H9 (cell line): Measurements from ENCODE around the gene PTPRJ. TPM values are rescaled to one million over a fixed set of nuclear protein-coding genes. Genes with fewer than 3 reads are reported as not detected.

ENCODE experiments used
- DNase-seq: peaks from one replicate; pipeline ENCODE4 v3.0.0-alpha.2; 2017
- H2AFZ ChIP-seq: one replicate; pipeline ENCODE4 v1.6.1; 2013; ENCODE audit warnings: mild to moderate bottlenecking, low read length, control low read depth, moderate library complexity
- H2AK5ac ChIP-seq: 2 replicates; pipeline ENCODE4 v1.6.1; 2013; ENCODE audit warnings: low read length, control low read depth, mixed read lengths; ENCODE audit not compliant: insufficient read length
- H2BK120ac ChIP-seq: one replicate; pipeline ENCODE4 v1.6.1; 2013; ENCODE audit warnings: low read depth, mild to moderate bottlenecking, low read length, control low read depth, inconsistent platforms; ENCODE audit not compliant: poor library complexity, severe bottlenecking
- H2BK12ac ChIP-seq: 2 replicates; pipeline ENCODE4 v1.6.1; 2013; ENCODE audit warnings: low read length, control low read depth, mixed read lengths, low read depth; ENCODE audit not compliant: insufficient read length
- H2BK15ac ChIP-seq: 2 replicates; pipeline ENCODE4 v1.6.1; 2013; ENCODE audit warnings: low read depth, low read length, control low read depth
- H2BK20ac ChIP-seq: one replicate; pipeline ENCODE4 v1.6.1; 2013; ENCODE audit warnings: low read depth, mild to moderate bottlenecking, low read length, control low read depth, inconsistent platforms; ENCODE audit not compliant: poor library complexity, severe bottlenecking
- H2BK5ac ChIP-seq: 2 replicates; pipeline ENCODE4 v1.6.1; 2013; ENCODE audit warnings: low read length, control low read depth, mixed read lengths; ENCODE audit not compliant: insufficient read length
- H3K14ac ChIP-seq: 2 replicates; pipeline ENCODE4 v1.6.1; 2013; ENCODE audit warnings: low read length, control low read depth; ENCODE audit not compliant: insufficient read depth
- H3K18ac ChIP-seq: 2 replicates; pipeline ENCODE4 v1.6.1; 2013; ENCODE audit warnings: low read depth, mild to moderate bottlenecking, mixed read lengths, low read length, control low read depth; ENCODE audit not compliant: insufficient read length
- H3K23ac ChIP-seq: 2 replicates; pipeline ENCODE4 v1.6.1; 2013; ENCODE audit warnings: low read length, control low read depth, mixed read lengths, low read depth; ENCODE audit not compliant: insufficient read length
- H3K23me2 ChIP-seq: 2 replicates; pipeline ENCODE4 v1.6.1; 2013; ENCODE audit warnings: low read depth, mild to moderate bottlenecking, mixed read lengths, low read length, control low read depth; ENCODE audit not compliant: insufficient read length, poor library complexity, severe bottlenecking
- H3K27ac ChIP-seq: 2 replicates; pipeline ENCODE4 v1.5.1; 2013; ENCODE audit warnings: low read length, control low read depth, mixed read lengths, low read depth; ENCODE audit not compliant: insufficient read length
- H3K27me3 ChIP-seq: 2 replicates; pipeline ENCODE4 v1.6.1; 2013; ENCODE audit warnings: low read length, control low read depth, inconsistent platforms; ENCODE audit not compliant: insufficient read depth
- H3K4ac ChIP-seq: 2 replicates; pipeline ENCODE4 v1.6.1; 2013; ENCODE audit warnings: low read depth, mild to moderate bottlenecking, control low read depth, inconsistent platforms, low read length, moderate library complexity
- H3K4me1 ChIP-seq: 2 replicates; pipeline ENCODE4 v1.6.1; 2013; ENCODE audit warnings: low read length, control low read depth, inconsistent platforms; ENCODE audit not compliant: insufficient read depth
- H3K4me2 ChIP-seq: 2 replicates; pipeline ENCODE4 v1.6.1; 2013; ENCODE audit warnings: low read length, control low read depth, mixed read lengths; ENCODE audit not compliant: insufficient read length, insufficient read depth
- H3K56ac ChIP-seq: 2 replicates; pipeline ENCODE4 v1.6.1; 2013; ENCODE audit warnings: low read depth, mild to moderate bottlenecking, mixed read lengths, low read length, control low read depth; ENCODE audit not compliant: insufficient read length
- H3K79me1 ChIP-seq: 2 replicates; pipeline ENCODE4 v1.6.1; 2013; ENCODE audit warnings: low read depth, mild to moderate bottlenecking, moderate library complexity, low read length, control low read depth, inconsistent platforms; ENCODE audit not compliant: insufficient read depth, poor library complexity, severe bottlenecking
- H3K79me2 ChIP-seq: 2 replicates; pipeline ENCODE4 v1.6.1; 2013; ENCODE audit warnings: low read length, control low read depth, inconsistent platforms; ENCODE audit not compliant: insufficient read depth
- H3K9ac ChIP-seq: 2 replicates; pipeline ENCODE4 v1.6.1; 2013; ENCODE audit warnings: low read length, control low read depth, mixed read lengths; ENCODE audit not compliant: insufficient read length; ENCODE audit errors: extremely low read depth
- H3K9me3 ChIP-seq: one replicate; pipeline ENCODE4 v1.6.1; 2013; ENCODE audit warnings: low read depth, low read length, inconsistent platforms; ENCODE audit not compliant: control insufficient read depth
- H3T11ph ChIP-seq: one replicate; pipeline ENCODE4 v1.6.1; 2013; ENCODE audit warnings: mild to moderate bottlenecking, low read length, control low read depth, inconsistent platforms
- H4K20me1 ChIP-seq: one replicate; pipeline ENCODE4 v1.6.1; 2013; ENCODE audit not compliant: control insufficient read depth, insufficient read length, insufficient read depth
- H4K5ac ChIP-seq: 2 replicates; pipeline ENCODE4 v1.6.1; 2013; ENCODE audit warnings: low read depth, mild to moderate bottlenecking, mixed read lengths, low read length, control low read depth; ENCODE audit not compliant: insufficient read length
- H4K8ac ChIP-seq: replicated peaks from 2 replicates; pipeline ENCODE4 v1.6.1; 2013; ENCODE audit warnings: low read length, control low read depth, mixed read lengths, low read depth; ENCODE audit not compliant: insufficient read length
- H4K91ac ChIP-seq: 2 replicates; pipeline ENCODE4 v1.6.1; 2013; ENCODE audit warnings: low read depth, mild to moderate bottlenecking, moderate library complexity, mixed read lengths, low read length, control low read depth; ENCODE audit not compliant: insufficient read length
- H3K27ac Mint-ChIP-seq, 3 experiments: 2 replicates in 2 of 3; 3 replicates in 1 of 3; pipeline ENCODE4 v1.8.0; 2020 to 2021; ENCODE audit warnings: mixed read lengths in 3 of 3, mild to moderate bottlenecking in 1 of 3, moderate library complexity in 1 of 3
- H3K27me3 Mint-ChIP-seq: 2 replicates; pipeline ENCODE4 v1.8.0; 2021; ENCODE audit warnings: low read depth, mild to moderate bottlenecking, moderate library complexity, mixed read lengths
- H3K36me3 Mint-ChIP-seq, 3 experiments: 2 replicates in 2 of 3; 3 replicates in 1 of 3; pipeline ENCODE4 v1.8.0; 2020 to 2021; ENCODE audit warnings: low read depth in 3 of 3, mixed read lengths in 3 of 3; ENCODE audit not compliant: insufficient read depth in 1 of 3
- H3K4me1 Mint-ChIP-seq, 2 experiments: 2 replicates each; pipeline ENCODE4 v1.8.0; 2020; ENCODE audit warnings: mixed read lengths in 2 of 2
- H3K4me3 Mint-ChIP-seq, 2 experiments: 2 replicates in 1 of 2; 3 replicates in 1 of 2; pipeline ENCODE4 v1.8.0; 2020 to 2021; ENCODE audit warnings: mild to moderate bottlenecking in 2 of 2, mixed read lengths in 2 of 2, moderate library complexity in 1 of 2
- H3K9me3 Mint-ChIP-seq, 2 experiments: 2 replicates in 1 of 2; 3 replicates in 1 of 2; pipeline ENCODE4 v1.8.0; 2020; ENCODE audit warnings: mild to moderate bottlenecking in 2 of 2, mixed read lengths in 2 of 2, moderate library complexity in 1 of 2
- CTCF ChIP-seq: fragments of 200-600 bp; sonication (generic); conservative IDR thresholded peaks from 3 replicates; pipeline ENCODE4 v1.8.0; 2021; ENCODE audit warnings: antibody characterized with exemption, mild to moderate bottlenecking
- WGBS: extraction: QIAGEN DNeasy Blood & Tissue Kit; methylation state at CpG from one replicate; pipeline ENCODE4 v1.1.7; 2013; ENCODE audit warnings: missing lambda C conversion rate, low lambda C conversion rate, mixed read lengths; ENCODE audit not compliant: insufficient read length; ENCODE audit errors: extremely low coverage; 5-methylcytosine and 5-hydroxymethylcytosine counted together
- total RNA-seq: library from RNA; stranded (reverse); gene quantifications from 2 replicates; pipeline ENCODE4 v1.2.1, GENCODE V29; 2021

The PTPRJ gene
- total RNA-seq, 1 experiment from 2014 or later, result 10.6 TPM

- no peaks in the 10 kb centered on the region for H3K79me2 ChIP-seq
- no peaks in the 10 kb centered on the region for H3K9me3 ChIP-seq
- Mint-ChIP-seq H3K4me3 (no peak overlapping the region), H3K27ac (no peak overlapping the region), H3K36me3 (no peaks in the 10 kb centered on the region), H3K4me1 (peaks cover 27 to 38% of the 10 kb centered on the region in 2 experiments), H3K9me3 (no peaks in the 10 kb centered on the region), H3K27me3 (no peaks in the 10 kb centered on the region)
- H3K23ac ChIP-seq, result no peak overlapping the region
- no peak overlapping the region for H2BK5ac ChIP-seq
- H2AK5ac ChIP-seq, result no peak overlapping the region
- H3K9ac ChIP-seq, result no peak overlapping the region
- no peak overlapping the region for H3K18ac ChIP-seq
- no peak for TF ChIP-seq CTCF
- no peak overlapping the region for H3K4ac ChIP-seq
- no peak overlapping the region for H3K56ac ChIP-seq
- H3K27me3 ChIP-seq, result no peaks in the 10 kb centered on the region
- H3K14ac ChIP-seq, result no peak overlapping the region
- H2BK120ac ChIP-seq, result no peak overlapping the region
- no peaks in the 10 kb centered on the region for H3K23me2 ChIP-seq
- no peak overlapping the region for H4K5ac ChIP-seq
- H3K4me2 ChIP-seq, result no peak overlapping the region
- H2AFZ ChIP-seq, result no peak overlapping the region
- no peak for DNase-seq
- H3K27ac ChIP-seq, result no peak overlapping the region
- H3T11ph ChIP-seq, result no peak overlapping the region
- WGBS, result no CpG with 5 or more reads among the region's 5 CpGs
- H4K91ac ChIP-seq, result no peak overlapping the region
- H2BK20ac ChIP-seq, result no peak overlapping the region
- no peaks in the 10 kb centered on the region for H3K79me1 ChIP-seq
- H2BK15ac ChIP-seq, result no peak overlapping the region
- H4K20me1 ChIP-seq, result no peaks in the 10 kb centered on the region
- H3K4me1 ChIP-seq, result no peaks in the 10 kb centered on the region; the same call in 1 of the 2 replicates
- no peak overlapping the region for H4K8ac ChIP-seq
- H2BK12ac ChIP-seq, result no peak overlapping the region
Measured at GRCh38 chr11:48045536-48045935, 65.2 kb downstream of the PTPRJ start.
